Dendritic cell treated with granulocyte-macrophage colony-stimulating factor and Interleukin-4, amounts not matched to agents 40 ng/mL and 50 ng/mL, for 4 days (primary cell): Measurements from ENCODE around the gene ATP11B.
A peak's percentile ranks its signal among the peaks of the same experiment; 100 is the strongest.
"Not testable (repeated sequence)": the region's sequence is repeated elsewhere in the genome, so short reads cannot be mapped to it uniquely, and the experiment has no call there.

Experiments
- H3K27ac Mint-ChIP-seq: one replicate; pipeline ENCODE4 v1.8.0; 2022; ENCODE audit warnings: mild to moderate bottlenecking, mixed read lengths
- H3K27me3 Mint-ChIP-seq: one replicate; pipeline ENCODE4 v1.8.0; 2022; ENCODE audit warnings: mild to moderate bottlenecking, mixed read lengths
- H3K36me3 Mint-ChIP-seq: one replicate; pipeline ENCODE4 v1.8.0; 2022; ENCODE audit warnings: low read depth, mixed read lengths
- H3K4me1 Mint-ChIP-seq: one replicate; pipeline ENCODE4 v1.8.0; 2022; ENCODE audit warnings: low read depth, mixed read lengths
- H3K4me3 Mint-ChIP-seq: one replicate; pipeline ENCODE4 v1.8.0; 2022; ENCODE audit warnings: mild to moderate bottlenecking, moderate library complexity, mixed read lengths
- H3K9me3 Mint-ChIP-seq: one replicate; pipeline ENCODE4 v1.8.0; 2022; ENCODE audit warnings: mixed read lengths
- intact Hi-C: fragments of 100-400 bp; cut with micrococcal nuclease; formaldehyde crosslinking; loops from one replicate; pipeline ENCODE4 v1.15.0; 2022

ATP11B gene

DNA sequence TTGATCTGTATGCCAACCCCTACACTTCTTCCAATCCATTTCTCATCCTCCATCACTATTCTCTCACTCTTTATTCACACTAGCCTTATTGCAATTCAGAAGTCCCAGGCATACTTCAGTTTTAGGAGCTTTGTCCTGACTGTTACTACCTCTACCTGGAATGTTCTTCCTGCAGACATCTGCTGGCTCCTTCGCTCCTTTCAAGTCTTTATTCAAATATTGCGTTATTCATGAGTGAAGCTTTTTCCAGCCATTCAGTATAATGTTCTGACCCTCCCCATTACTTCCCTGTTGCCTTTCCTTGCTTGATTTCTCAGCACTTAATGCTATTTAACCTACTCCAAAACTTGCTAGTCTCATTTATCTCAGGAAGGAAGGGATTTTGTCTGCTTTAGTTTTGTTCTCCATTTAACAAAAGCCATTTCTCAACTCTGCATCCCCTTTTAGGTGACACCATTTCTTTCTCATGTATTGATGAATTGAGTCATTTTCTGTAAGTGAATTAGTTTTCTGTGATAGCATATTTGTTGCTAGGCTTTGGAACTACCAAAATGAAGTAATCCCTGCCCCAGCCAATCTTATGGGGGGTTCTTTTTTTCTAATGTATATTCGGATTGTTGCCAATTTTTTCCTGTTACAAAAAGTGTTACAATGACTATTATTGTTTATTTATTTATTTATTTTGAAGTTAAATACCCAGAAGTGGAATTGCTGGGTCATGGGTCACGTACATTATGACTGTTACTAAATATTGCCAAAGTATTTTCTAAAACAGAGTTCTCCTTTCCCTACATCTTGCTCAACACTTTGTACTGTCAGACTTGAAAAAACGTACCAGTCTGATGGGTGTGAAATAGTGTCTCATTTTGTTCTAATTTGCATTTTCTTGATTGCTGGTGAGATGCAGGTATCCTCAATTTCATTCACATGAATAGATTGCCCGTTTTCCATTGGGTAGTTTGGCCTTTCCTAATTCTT, 9.4 kb downstream of the ATP11B start:
- no peaks in the 10 kb centered on the region for H3K27me3 Mint-ChIP-seq
- no peak overlapping the region for H3K4me3 Mint-ChIP-seq
- peaks cover 7% of the 10 kb centered on the region for H3K36me3 Mint-ChIP-seq
- peak overlapping the region; percentile 1 for H3K27ac Mint-ChIP-seq
- no peaks in the 10 kb centered on the region for H3K9me3 Mint-ChIP-seq
- intact Hi-C loops: no loop called here
- H3K4me1 Mint-ChIP-seq: peaks cover 30% of the 10 kb centered on the region

DNA sequence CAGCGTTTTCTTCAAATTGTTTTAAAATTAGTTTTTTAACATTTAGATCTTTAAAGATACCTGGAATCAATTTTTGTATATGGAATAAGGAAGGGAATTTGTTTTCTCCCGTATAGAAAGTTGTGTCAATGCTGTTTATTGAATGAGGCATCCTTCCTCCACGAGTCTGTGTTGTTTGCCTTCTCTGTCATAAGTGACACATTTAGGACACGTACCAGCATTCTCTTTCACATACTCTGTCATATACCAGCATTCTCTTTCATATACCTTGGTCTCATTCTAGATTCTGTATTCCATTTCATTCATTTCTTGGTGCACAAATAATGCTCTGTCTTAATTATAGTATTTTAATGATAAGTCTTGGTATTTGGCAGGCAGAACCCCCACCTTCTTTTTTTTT, 10.3 kb downstream of the ATP11B start:
- H3K27me3 Mint-ChIP-seq: no peaks in the 10 kb centered on the region
- intact Hi-C loops: no loop called here
- no peak overlapping the region for H3K27ac Mint-ChIP-seq
- H3K4me1 Mint-ChIP-seq: peaks cover 26% of the 10 kb centered on the region
- peaks cover 7% of the 10 kb centered on the region for H3K36me3 Mint-ChIP-seq
- no peaks in the 10 kb centered on the region for H3K9me3 Mint-ChIP-seq
- H3K4me3 Mint-ChIP-seq: no peak overlapping the region

DNA sequence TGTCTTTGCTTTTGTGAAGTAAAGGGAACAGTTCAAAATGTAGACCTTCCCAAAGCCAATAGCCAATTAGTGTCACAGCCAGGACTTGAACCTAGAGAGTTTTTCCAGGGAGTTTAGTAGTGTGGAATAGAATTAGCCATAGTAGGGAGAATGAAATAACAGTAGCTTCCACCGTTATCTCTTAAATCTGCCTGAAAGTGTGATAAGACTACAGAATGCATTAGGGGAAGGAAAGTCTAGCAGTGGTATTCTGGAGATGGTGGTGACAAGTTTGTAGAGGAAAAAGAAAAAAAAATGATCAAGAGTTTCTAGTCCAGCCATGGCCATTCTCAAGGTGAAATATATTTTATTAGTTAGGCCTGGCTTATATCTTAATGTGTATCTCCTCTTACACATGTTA, 13.8 kb downstream of the ATP11B start:
- Mint-ChIP-seq H3K27me3 (no peaks in the 10 kb centered on the region), H3K36me3 (peaks cover 6% of the 10 kb centered on the region), H3K27ac (no peak overlapping the region), H3K4me1 (peaks cover 26% of the 10 kb centered on the region), H3K9me3 (no peaks in the 10 kb centered on the region), H3K4me3 (no peak overlapping the region)
- intact Hi-C loops: no loop called here

DNA sequence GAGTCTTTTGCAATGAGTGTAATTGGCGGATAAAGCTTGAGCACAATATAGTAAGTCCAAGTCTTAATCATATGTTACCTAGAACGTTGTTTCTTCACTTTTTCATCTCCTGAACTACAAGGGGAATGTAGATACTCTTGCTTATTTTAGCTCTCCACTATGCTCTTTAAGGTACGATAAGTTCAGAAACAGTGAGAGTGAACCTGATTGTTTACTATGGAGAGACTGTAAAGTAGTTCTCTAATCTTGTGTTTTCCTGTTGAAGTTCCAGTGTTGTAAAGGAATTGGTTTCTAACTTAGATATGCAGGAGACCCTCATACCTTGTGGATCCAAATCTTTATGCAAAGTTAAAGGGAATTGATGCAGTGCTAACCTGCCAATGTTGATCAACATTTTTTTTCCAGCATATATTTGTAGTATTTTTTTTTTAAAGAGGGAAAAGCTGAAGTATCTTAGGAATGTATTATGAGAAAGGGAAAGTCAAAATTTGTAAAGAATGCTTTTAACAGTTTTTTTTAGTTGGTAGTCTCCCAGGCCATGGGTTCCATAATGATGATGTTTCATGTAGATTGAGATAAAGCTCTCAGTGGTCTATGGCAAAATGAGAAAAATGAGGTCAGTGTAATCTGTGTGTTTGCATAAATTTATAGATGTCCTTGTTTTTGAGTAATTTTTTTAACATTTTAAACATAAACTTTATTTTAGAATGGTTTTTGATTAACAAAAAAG, 14.9 kb downstream of the ATP11B start:
- intact Hi-C loops: no loop called here
- H3K4me1 Mint-ChIP-seq: peaks cover 29% of the 10 kb centered on the region
- H3K4me3 Mint-ChIP-seq: no peak overlapping the region
- no peaks in the 10 kb centered on the region for H3K27me3 Mint-ChIP-seq
- H3K27ac Mint-ChIP-seq: no peak overlapping the region
- no peaks in the 10 kb centered on the region for H3K9me3 Mint-ChIP-seq
- peaks cover 6% of the 10 kb centered on the region for H3K36me3 Mint-ChIP-seq

DNA sequence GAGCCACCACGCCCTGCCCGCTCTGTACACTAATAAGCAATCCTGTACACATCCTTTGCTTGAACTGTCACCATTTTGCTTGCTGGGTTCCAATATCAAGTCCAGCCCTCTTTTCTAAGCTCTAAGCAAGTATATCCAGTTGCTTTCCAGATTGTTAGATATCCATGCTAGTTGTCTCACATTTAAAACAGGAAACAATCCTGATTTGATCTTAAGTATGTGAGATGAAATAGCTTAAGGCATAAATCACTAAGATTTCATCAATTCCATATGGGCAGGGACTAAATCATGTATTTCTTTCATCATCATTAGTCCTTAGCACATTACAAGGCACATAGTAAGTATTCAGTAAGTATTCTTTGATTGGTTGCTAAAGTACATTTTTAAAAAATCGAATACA, 16.2 kb downstream of the ATP11B start:
- intact Hi-C loops: no loop called here
- Mint-ChIP-seq H3K4me3 (no peak overlapping the region), H3K27me3 (no peaks in the 10 kb centered on the region), H3K27ac (no peak overlapping the region), H3K4me1 (peaks cover 29% of the 10 kb centered on the region), H3K9me3 (no peaks in the 10 kb centered on the region), H3K36me3 (peaks cover 6% of the 10 kb centered on the region)

DNA sequence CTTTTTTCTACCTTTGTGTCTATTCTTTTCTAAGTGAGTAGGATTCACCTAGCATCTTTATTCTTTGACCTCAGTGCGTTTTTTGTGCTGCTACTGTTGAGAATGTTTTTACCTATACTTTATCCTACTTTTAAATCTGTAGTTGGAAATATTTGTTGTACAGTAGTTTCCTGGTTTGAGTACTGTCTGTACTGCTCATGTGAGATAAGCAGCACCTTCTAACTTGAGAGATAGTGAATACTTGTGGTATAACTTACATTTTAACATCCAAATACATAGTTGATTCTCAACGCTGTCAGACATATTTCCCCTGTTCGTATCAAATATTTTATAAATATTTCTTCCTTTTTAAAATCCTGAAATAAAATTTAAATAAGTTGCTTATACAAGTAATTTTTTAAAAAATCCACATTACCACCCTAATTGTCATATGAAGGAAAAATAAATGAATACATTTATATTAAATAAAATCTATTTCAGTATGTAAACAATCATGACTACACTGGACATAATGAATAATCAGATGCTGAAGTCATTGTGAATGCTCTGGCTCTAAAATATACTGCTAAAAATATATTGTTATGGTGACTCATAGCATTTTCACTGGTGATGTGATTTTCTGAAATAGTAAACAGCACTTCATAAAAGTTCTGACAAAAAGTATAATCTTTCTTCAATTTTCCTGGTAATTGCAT, 17.4 kb downstream of the ATP11B start:
- intact Hi-C loops: no loop called here
- H3K27ac Mint-ChIP-seq: no peak overlapping the region

DNA sequence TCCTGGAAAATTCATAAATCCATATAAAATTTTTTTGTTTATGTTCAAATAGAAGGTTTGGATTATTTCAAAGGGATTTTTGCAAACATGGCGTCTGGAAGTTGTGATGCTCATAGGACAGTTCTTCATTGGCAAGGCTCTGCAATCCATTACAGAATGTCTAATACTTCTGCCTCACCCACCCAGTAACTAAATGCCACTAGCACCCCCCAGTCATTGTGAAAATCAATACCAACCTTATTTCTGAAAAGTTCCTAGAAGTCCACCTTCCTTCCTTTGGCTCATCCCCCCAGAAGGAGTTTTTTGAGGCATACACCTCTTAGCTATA, 17.9 kb downstream of the ATP11B start:
- intact Hi-C loops: no loop called here

More for the DNA sequence above, 17.4 kb downstream of the ATP11B start:
- peaks cover 6% of the 10 kb centered on the region for H3K36me3 Mint-ChIP-seq
- no peaks in the 10 kb centered on the region for H3K27me3 Mint-ChIP-seq
- H3K4me1 Mint-ChIP-seq: peaks cover 29% of the 10 kb centered on the region
- H3K9me3 Mint-ChIP-seq: no peaks in the 10 kb centered on the region
- H3K4me3 Mint-ChIP-seq: no peak overlapping the region

DNA sequence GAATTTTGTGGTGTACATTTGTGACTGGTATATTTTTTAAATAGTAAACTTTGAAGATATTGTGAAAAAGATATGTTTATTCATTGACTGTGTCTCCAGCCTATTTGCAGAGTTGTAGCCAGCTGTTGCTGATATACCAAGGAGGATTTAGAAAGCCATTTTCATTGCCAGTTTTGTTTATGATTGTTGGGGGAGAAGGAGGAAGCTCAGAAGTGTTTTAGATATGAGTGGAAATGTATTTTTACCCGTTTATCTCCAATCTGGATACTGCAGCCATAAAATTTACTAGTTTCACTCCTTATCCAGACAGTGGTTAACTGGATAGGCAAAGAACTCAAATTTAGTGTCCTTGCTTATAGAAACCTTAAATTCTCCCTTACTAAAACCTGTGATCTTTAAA, 18.8 kb downstream of the ATP11B start:
- Mint-ChIP-seq H3K27ac (no peak overlapping the region), H3K27me3 (no peaks in the 10 kb centered on the region), H3K4me1 (peaks cover 20% of the 10 kb centered on the region), H3K36me3 (peaks cover 6% of the 10 kb centered on the region), H3K9me3 (no peaks in the 10 kb centered on the region), H3K4me3 (no peak overlapping the region)
- intact Hi-C loops: no loop called here

More for the DNA sequence above, 17.9 kb downstream of the ATP11B start:
- no peak overlapping the region for H3K4me3 Mint-ChIP-seq
- no peaks in the 10 kb centered on the region for H3K9me3 Mint-ChIP-seq
- H3K36me3 Mint-ChIP-seq: peaks cover 6% of the 10 kb centered on the region
- H3K27ac Mint-ChIP-seq: no peak overlapping the region
- no peaks in the 10 kb centered on the region for H3K27me3 Mint-ChIP-seq
- peaks cover 28% of the 10 kb centered on the region for H3K4me1 Mint-ChIP-seq

DNA sequence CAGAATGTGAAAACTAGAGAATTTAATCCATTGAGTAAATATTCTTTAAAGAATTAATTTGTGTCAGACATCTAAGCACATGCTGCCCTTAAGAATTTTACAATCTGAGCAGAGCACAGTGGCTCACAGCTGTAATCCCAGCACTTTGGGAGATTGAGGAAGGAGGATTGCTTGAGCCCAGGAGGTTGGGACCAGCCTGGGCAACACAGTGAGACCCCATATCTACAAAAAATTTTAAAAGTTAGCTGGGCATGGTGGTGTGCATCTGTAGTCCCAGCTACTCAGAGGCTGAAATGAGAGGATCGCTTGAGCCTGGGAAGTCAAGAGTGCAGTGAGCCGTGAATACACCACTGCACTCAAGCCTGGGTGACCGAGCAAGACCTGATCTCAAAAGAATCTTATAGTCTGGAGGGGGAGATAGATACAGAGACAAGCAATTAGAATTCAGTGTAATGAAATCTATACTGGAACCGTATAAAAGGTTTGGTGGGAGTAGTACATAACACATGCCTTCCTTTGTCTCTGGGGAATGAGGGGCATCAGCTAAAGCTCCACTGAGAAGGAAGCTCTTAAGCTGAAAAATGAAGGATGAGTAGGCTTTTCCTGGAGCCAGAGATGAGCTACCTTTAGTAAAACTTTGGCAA, 21.2 kb downstream of the ATP11B start:
- H3K4me3 Mint-ChIP-seq: no peak overlapping the region

DNA sequence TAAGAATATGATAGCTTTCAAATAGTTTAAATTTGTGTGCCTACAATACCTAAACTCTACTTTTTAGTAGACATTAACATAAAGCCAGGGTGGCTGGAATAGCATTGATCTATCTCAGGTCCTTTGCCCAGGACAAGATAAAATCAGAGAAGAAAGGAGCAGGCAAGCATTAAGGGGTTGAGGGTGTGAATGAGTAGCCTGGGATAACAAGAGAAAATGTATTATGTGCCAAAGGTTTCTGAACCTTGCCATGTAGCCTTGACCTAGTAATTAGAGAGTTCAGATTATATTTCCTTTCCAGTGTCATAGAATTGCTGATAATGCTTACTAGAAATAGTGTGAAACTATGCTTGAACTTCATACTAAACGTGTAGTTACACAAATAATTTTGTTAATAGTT, 22.9 kb downstream of the ATP11B start:
- peaks cover 18% of the 10 kb centered on the region for H3K4me1 Mint-ChIP-seq
- no peaks in the 10 kb centered on the region for H3K27me3 Mint-ChIP-seq
- intact Hi-C loops: no loop called here
- peaks cover 11% of the 10 kb centered on the region for H3K36me3 Mint-ChIP-seq
- no peak overlapping the region for H3K4me3 Mint-ChIP-seq
- no peak overlapping the region for H3K27ac Mint-ChIP-seq
- H3K9me3 Mint-ChIP-seq: no peaks in the 10 kb centered on the region

More for the DNA sequence above, 21.2 kb downstream of the ATP11B start:
- peaks cover 18% of the 10 kb centered on the region for H3K4me1 Mint-ChIP-seq
- H3K27me3 Mint-ChIP-seq: no peaks in the 10 kb centered on the region
- peaks cover 6% of the 10 kb centered on the region for H3K36me3 Mint-ChIP-seq
- peak overlapping the region; percentile 41 for H3K27ac Mint-ChIP-seq
- H3K9me3 Mint-ChIP-seq: no peaks in the 10 kb centered on the region
- intact Hi-C loops: no loop called here

DNA sequence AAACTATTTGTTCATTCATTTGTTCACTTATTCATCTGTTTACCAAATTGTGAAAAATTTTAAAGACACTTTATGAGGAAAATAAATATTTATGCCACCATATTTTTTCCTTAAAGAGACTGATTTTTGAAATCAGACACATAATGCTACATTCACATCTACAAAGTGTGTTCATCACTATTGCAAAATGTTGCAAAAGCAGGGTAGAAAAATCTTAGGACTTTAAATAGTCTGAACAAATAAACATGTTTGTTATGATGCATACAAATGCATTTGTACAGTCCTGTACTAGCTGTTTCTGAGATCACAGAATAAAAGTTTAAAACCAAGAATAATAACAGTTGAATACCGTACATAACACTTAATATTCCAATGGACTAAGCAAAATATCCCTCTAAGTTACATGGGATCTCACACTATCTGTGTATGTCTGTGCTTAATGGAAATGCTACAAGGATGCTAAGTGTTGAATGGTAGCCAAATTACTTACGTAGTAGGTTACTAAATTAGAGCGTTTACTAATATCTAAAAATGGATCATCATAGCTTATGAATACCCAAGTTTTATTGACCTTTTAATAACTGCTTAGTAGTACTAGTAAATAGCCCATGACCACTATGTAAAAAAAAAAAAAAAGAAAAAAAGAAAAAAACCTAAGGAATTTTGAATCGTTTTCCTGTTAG, 25.1 kb downstream of the ATP11B start:
- Mint-ChIP-seq H3K36me3 (peaks cover 34% of the 10 kb centered on the region), H3K4me3 (no peak overlapping the region), H3K27me3 (no peaks in the 10 kb centered on the region), H3K4me1 (peaks cover 6% of the 10 kb centered on the region), H3K27ac (no peak overlapping the region), H3K9me3 (no peaks in the 10 kb centered on the region)
- intact Hi-C loops: no loop called here

DNA sequence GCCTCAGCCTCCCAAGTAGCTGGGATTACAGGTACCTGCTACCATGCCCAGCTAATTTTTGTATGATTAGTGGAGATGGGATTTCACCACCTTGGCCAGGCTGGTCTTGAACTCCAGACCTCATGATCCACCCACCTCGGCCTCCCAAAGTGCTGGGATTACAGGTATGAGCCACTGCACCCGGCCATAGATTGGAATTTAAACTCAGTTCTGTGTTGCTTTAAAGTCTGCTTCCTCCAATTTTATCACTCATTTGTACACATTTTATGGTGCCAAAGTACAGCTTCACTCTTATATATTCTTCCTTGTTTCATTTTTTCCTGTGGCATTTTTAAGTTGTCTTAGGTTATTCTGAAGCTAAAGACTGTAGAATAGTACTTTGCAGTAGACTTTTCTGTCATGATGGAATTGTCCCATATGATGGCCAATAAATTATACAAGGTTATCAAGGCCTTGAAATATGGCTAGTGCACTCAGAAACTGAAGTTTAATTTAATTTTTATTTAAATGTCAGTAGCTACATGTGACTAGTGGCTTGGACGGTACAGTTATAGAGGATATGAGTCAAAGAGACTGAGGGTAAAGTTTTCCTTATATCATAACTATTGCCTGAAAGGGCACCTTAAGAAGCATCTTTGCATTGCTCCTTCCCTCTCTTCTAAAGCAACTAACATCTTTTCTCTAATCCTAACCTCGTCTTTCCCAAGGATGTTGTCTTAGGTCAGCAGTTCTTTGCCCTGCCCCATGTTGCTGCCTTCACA, 28.1 kb downstream of the ATP11B start:
- Mint-ChIP-seq H3K27ac (no peak overlapping the region), H3K36me3 (peaks cover 38% of the 10 kb centered on the region), H3K9me3 (no peaks in the 10 kb centered on the region), H3K27me3 (no peaks in the 10 kb centered on the region), H3K4me1 (peaks cover 5% of the 10 kb centered on the region), H3K4me3 (no peak overlapping the region)
- intact Hi-C loops: no loop called here

DNA sequence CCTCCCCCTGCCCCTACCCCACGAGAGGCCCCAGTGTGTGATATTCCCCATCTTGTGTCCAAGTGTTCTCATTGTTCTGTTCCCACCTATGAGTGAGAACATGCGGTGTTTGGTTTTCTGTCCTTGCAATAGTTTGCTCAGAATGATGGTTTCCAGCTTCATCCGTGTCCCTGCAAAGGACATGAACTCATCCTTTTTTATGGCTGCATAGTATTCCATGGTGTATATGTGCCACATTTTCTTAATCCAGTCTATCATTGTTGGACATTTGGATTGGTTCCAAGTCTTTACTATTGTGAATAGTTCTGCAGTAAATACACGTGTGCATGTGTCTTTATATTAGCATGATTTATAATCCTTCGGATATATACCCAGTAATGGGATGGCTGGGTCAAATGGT, 29.0 kb downstream of the ATP11B start:
- H3K27me3 Mint-ChIP-seq, intact Hi-C loops, H3K4me3 Mint-ChIP-seq, H3K9me3 Mint-ChIP-seq, H3K27ac Mint-ChIP-seq, H3K4me1 Mint-ChIP-seq: not testable (repeated sequence)
- H3K36me3 Mint-ChIP-seq: peaks cover 42% of the 10 kb centered on the region
